ENCODE measurements around the gene MYO15A. TPM values are rescaled to one million over a fixed set of nuclear protein-coding genes. Genes with fewer than 3 reads are reported as not detected.

Gene MYO15A
- polyA plus RNA-seq, 3 donors, result 0.31 to 4.4 (median 0.56) TPM

DNA sequence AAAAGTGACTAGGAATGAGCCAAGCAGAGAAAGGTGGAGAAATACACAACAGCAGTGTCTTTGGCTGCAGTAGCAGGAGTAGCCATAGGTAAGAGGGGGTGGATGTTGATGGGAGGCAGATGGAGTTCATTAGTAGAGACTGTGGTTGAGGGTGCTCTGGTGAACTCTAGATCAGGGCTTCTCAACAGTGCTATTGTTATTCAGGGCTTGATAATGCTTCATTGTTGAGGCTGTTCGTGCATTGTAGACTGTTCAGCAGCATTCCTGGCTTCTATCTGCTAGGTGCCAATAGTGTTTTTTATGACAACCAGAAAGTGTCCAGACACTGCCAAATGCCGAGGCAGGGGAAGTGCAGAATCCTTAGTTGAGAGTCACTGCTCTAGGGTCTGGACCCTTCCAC is 78.7 kb downstream of the MYO15A start:
- no peak for DNase-seq
- H3K9me3 ChIP-seq (replicated peaks in 1 of 2; ENCODE audit: control insufficient read depth in 1 of 2, insufficient read depth in 1 of 2, low read length in 2 of 2), result no peaks in the 10 kb centered on the region
- H3K4me1 ChIP-seq (ENCODE audit: control insufficient read depth in 1 of 2, insufficient read depth in 2 of 2, low read length in 2 of 2), result peaks cover 46 to 62% of the 10 kb centered on the region in 2 donors
- TF ChIP-seq, protein P1, sequence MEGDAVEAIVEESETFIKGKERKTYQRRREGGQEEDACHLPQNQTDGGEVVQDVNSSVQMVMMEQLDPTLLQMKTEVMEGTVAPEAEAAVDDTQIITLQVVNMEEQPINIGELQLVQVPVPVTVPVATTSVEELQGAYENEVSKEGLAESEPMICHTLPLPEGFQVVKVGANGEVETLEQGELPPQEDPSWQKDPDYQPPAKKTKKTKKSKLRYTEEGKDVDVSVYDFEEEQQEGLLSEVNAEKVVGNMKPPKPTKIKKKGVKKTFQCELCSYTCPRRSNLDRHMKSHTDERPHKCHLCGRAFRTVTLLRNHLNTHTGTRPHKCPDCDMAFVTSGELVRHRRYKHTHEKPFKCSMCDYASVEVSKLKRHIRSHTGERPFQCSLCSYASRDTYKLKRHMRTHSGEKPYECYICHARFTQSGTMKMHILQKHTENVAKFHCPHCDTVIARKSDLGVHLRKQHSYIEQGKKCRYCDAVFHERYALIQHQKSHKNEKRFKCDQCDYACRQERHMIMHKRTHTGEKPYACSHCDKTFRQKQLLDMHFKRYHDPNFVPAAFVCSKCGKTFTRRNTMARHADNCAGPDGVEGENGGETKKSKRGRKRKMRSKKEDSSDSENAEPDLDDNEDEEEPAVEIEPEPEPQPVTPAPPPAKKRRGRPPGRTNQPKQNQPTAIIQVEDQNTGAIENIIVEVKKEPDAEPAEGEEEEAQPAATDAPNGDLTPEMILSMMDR (IDR thresholded peaks at IDR 0.05), result no peak
- H4K20me1 ChIP-seq (ENCODE audit: insufficient read depth, low read length), result peaks cover 80% of the 10 kb centered on the region
- H3K4me3 ChIP-seq (replicated peaks in 1 of 3; ENCODE audit: low read depth in 2 of 3, low read length in 3 of 3), result peak overlapping the region in 1 of 3 experiments; percentile 83
- H3K4me2 ChIP-seq (replicated peaks; ENCODE audit: extremely low read depth, low read length, poor library complexity, severe bottlenecking), result peak overlapping the region; percentile 95
- peak overlapping the region in 1 of 2 donors; percentile 96 for H3K27ac ChIP-seq (ENCODE audit: low read depth in 1 of 2, low read length in 2 of 2)
- H3K79me2 ChIP-seq (ENCODE audit: insufficient read depth, low read length), result peaks cover 85% of the 10 kb centered on the region
- Mint-ChIP-seq H3K27ac (peak overlapping the region in 4 of 7 donors; percentile 83 to 97 (median 86)), H3K4me1 (peaks cover 70% of the 10 kb centered on the region), H3K9me3 (no peaks in the 10 kb centered on the region), H3K27me3 (ENCODE audit: low read depth in 3 of 3) (no peaks in the 10 kb centered on the region), H3K36me3 (peaks cover 34 to 51% of the 10 kb centered on the region in 2 donors), H3K4me3 (peak overlapping the region; percentile 58 to 94)
- H2AFZ ChIP-seq (ENCODE audit: insufficient read depth, low read depth, low read length, poor library complexity, severe bottlenecking), result no peak overlapping the region
- H3K9ac ChIP-seq (ENCODE audit: insufficient read depth, low read length, poor library complexity, severe bottlenecking), result peak overlapping the region; percentile 38
- peaks cover 12 to 54% of the 10 kb centered on the region in 2 donors for H3K36me3 ChIP-seq (replicated peaks in 1 of 2; ENCODE audit: control insufficient read depth in 1 of 2, insufficient read depth in 2 of 2, low read length in 2 of 2)
- no peaks in the 10 kb centered on the region for H3K27me3 ChIP-seq (ENCODE audit: control insufficient read depth in 2 of 2, insufficient read depth in 2 of 2, low read length in 2 of 2)
- intact Hi-C loops (cut with micrococcal nuclease), result loop anchor here (5.0 kb wide), 2 partner anchors 35 to 40 kb away; no protein-coding TSS in a partner anchor
- WGBS (ENCODE audit: insufficient coverage), result 41% methylated on average over 2 of the region's 2 CpGs

DNA sequence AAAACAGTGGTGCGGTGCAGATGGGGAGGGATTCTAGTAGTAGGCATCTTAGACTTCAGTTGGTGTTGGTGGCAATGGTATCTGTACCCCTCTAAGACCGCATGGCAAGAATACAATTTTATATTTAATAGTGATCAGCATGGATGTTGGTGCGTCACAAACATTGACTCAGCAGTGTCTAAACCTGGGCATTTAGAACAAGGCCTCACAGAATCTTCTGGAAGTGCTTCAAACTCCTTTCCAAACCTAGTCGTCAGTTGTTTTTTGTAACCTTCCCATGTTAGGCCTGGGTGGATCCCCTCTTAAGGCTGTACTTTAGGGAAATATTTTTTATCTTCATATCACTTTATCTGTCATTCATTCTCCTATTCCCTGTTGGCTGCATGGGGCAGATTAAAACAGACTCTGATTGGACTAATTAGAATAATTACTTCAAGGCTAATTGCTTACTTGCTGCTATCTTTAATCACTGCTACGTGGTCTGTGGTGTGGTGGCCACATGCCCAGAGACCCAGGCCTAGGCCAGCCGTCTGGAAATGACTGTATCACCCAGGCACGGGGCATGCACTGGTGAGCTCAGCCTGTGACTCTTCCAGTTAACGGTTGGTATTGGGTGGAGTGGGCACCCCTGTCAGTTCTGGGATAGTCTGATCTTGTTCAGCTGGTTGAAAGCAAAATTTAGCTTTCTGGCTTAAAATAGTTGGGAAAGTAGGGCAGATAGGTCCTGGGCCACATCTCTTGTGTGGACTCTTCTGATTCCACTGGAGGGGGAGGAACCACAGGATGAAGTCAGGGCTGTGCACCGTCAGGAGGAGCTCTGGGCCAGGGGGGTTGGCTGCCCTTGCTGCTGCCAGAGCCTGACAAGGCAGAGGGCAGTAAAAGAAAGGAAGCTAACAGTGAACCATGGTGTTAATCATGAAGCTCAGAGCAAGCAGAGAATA is 79.5 kb downstream of the MYO15A start:
- no peaks in the 10 kb centered on the region for H3K27me3 ChIP-seq (ENCODE audit: control insufficient read depth in 2 of 2, insufficient read depth in 2 of 2, low read length in 2 of 2)
- no peak overlapping the region for H3K9ac ChIP-seq (ENCODE audit: insufficient read depth, low read length, poor library complexity, severe bottlenecking)
- H3K4me3 ChIP-seq (replicated peaks in 1 of 3; ENCODE audit: low read depth in 2 of 3, low read length in 3 of 3), result peak overlapping the region in 1 of 3 experiments; percentile 83
- DNase-seq, result no peak
- Mint-ChIP-seq H3K27me3 (ENCODE audit: low read depth in 3 of 3) (no peaks in the 10 kb centered on the region), H3K4me3 (no peak overlapping the region), H3K9me3 (no peaks in the 10 kb centered on the region), H3K36me3 (peaks cover 37 to 58% of the 10 kb centered on the region in 2 donors), H3K4me1 (peaks cover 64% of the 10 kb centered on the region), H3K27ac (peak overlapping the region in 4 of 7 donors; percentile 0 to 97 (median 48))
- intact Hi-C loops (cut with micrococcal nuclease), result loop anchor here (5.0 kb wide), 2 partner anchors 36 to 41 kb away; no protein-coding TSS in a partner anchor
- WGBS (ENCODE audit: insufficient coverage), result 75% methylated on average over 4 of the region's 9 CpGs
- peaks cover 88% of the 10 kb centered on the region for H4K20me1 ChIP-seq (ENCODE audit: insufficient read depth, low read length)
- peak overlapping the region; percentile 95 for H3K4me2 ChIP-seq (replicated peaks; ENCODE audit: extremely low read depth, low read length, poor library complexity, severe bottlenecking)
- peak overlapping the region in 1 of 2 donors; percentile 96 for H3K27ac ChIP-seq (ENCODE audit: low read depth in 1 of 2, low read length in 2 of 2)
- TF ChIP-seq, protein P1 (IDR thresholded peaks at IDR 0.05), result no peak
- H3K36me3 ChIP-seq (replicated peaks in 1 of 2; ENCODE audit: control insufficient read depth in 1 of 2, insufficient read depth in 2 of 2, low read length in 2 of 2), result peaks cover 12 to 62% of the 10 kb centered on the region in 2 donors
- no peaks in the 10 kb centered on the region for H3K9me3 ChIP-seq (replicated peaks in 1 of 2; ENCODE audit: control insufficient read depth in 1 of 2, insufficient read depth in 1 of 2, low read length in 2 of 2)
- H3K4me1 ChIP-seq (ENCODE audit: control insufficient read depth in 1 of 2, insufficient read depth in 2 of 2, low read length in 2 of 2), result peaks cover 41 to 55% of the 10 kb centered on the region in 2 donors
- no peak overlapping the region for H2AFZ ChIP-seq (ENCODE audit: insufficient read depth, low read depth, low read length, poor library complexity, severe bottlenecking)
- H3K79me2 ChIP-seq (ENCODE audit: insufficient read depth, low read length), result peaks cover 93% of the 10 kb centered on the region

Measured in CD14-positive monocyte (primary cell).